ENCODE data around the gene GNPTAB.

GNPTAB gene

GRCh38 chr12:101696251-101697196 lies 134.2 kb downstream of the GNPTAB start:
- 0 out of 2 replicates have a peak, but pooled peaks cover 5% of the 10 kb centered on the region for H3K27me3 ChIP-seq (ENCODE audit: low read depth, low read length)
- TF ChIP-seq CTCF (IDR thresholded peaks at IDR 0.05; ENCODE audit: low read depth, low read length) (no peak), EZH2phosphoT487 (IDR thresholded peaks at IDR 0.05; ENCODE audit: low read depth) (no peak)
- peaks cover 11% of the 10 kb centered on the region for H3K4me1 ChIP-seq (ENCODE audit: low read length)
- no peaks in the 10 kb centered on the region; the same call in 1 of the 2 replicates for H3K79me2 ChIP-seq (ENCODE audit: low read length)
- H3K27ac ChIP-seq (ENCODE audit: low read length) = no peak overlapping the region
- H3K9me3 ChIP-seq (ENCODE audit: insufficient read depth, low read length) = no peaks in the 10 kb centered on the region
- no peaks in the 10 kb centered on the region for H4K20me1 ChIP-seq (ENCODE audit: insufficient read depth, low read length)
- H2AFZ ChIP-seq (ENCODE audit: low read depth, low read length) = peak overlapping the region; percentile 95
- peak overlapping the region; percentile 73 for H3K9ac ChIP-seq (ENCODE audit: low read length)
- H3K36me3 ChIP-seq (replicated peaks; ENCODE audit: low read depth, low read length) = no peaks in the 10 kb centered on the region
- peak overlapping the region; percentile 87 for H3K4me3 ChIP-seq (ENCODE audit: low read length)
- peak overlapping the region; percentile 72 for H3K4me2 ChIP-seq (ENCODE audit: low read length)

DNA sequence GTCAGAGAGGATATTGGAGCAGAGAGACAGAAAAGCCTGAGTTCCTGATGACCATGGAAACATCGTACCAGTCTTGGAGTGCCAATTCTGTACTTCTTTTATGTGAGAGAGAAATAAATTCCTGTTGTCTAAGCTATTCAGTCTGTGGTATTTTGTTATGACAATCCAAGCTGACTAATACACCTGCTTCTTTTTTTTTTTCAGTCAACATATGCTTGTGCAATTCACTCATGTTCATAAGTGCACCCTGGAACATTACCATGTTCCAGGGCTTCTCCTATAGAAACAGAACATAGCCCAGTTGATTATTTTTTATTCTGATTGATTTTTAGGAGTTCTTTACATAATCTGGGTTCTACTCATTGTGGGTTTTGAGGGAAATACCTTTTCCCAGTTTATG lies 135.1 kb downstream of the GNPTAB start:
- H3K4me1 ChIP-seq (ENCODE audit: low read length) = peaks cover 11% of the 10 kb centered on the region
- no peak overlapping the region for H3K4me3 ChIP-seq (ENCODE audit: low read length)
- H2AFZ ChIP-seq (ENCODE audit: low read depth, low read length) = no peak overlapping the region
- 0 out of 2 replicates have a peak, but pooled peaks cover 5% of the 10 kb centered on the region for H3K27me3 ChIP-seq (ENCODE audit: low read depth, low read length)
- TF ChIP-seq EZH2phosphoT487 (IDR thresholded peaks at IDR 0.05; ENCODE audit: low read depth) = no peak
- TF ChIP-seq CTCF (IDR thresholded peaks at IDR 0.05; ENCODE audit: low read depth, low read length) = no peak
- H3K27ac ChIP-seq (ENCODE audit: low read length) = no peak overlapping the region
- H3K36me3 ChIP-seq (replicated peaks; ENCODE audit: low read depth, low read length) = no peaks in the 10 kb centered on the region
- no peaks in the 10 kb centered on the region for H3K9me3 ChIP-seq (ENCODE audit: insufficient read depth, low read length)
- no peak overlapping the region for H3K4me2 ChIP-seq (ENCODE audit: low read length)
- no peaks in the 10 kb centered on the region; the same call in 1 of the 2 replicates for H3K79me2 ChIP-seq (ENCODE audit: low read length)
- no peaks in the 10 kb centered on the region for H4K20me1 ChIP-seq (ENCODE audit: insufficient read depth, low read length)
- no peak overlapping the region for H3K9ac ChIP-seq (ENCODE audit: low read length)
